ENCODE data around the gene TMEM88. TPM values are rescaled to one million over a fixed set of nuclear protein-coding genes. Genes with fewer than 3 reads are reported as not detected.

TMEM88 gene
- total and polyA plus RNA-seq, 2 of the 8 experiments (the other 6 are each of a cell fraction or from before 2014, with no cell fraction given), result 0.69 to 8.8 TPM

DNA sequence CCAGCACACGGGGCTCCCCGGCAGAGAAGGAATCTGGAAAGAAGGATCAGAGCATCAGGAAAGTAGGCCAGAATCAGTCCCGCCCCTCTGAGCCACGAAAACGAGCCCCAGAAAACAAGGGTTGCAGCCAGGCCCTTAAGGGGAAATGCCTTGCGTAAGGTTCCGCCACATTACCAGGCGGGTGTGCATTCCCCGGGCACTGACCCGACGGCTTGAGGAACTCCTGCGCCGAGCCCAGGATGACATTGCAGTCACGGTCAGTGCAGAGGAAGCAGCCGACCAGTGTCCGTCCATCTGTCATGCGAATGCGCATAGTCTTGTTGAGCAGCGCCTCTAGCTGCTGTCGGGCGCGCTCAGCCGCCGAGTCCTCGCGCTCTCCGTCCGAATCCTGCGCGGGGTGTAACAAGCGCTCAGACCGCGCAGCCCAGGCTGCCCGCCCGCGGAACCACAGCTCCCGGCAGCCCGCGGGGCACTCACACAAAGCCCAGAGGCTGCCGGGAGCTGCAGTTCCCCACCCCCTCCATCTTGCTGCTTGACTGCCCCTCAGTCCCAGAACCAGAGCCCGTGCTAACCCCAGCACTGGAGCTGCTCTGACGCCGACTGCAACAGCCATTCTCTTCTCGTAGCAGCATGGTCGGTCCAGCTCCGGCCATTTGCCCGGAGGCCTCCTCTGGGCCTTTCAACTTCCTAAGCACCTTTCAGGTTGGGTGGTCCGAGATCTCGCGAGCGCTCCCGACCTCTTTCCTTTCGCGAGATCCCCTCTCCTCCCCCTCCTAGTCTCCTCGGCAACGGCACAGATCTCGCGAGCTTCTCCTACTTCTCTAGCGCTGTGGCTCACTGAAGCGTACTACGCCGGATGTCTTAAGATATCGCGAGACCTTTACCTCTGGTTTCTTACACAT, 2.2 kb downstream of the TMEM88 start, which contains the start of gene NAA38 (continued):
- TF ChIP-seq, protein P1, sequence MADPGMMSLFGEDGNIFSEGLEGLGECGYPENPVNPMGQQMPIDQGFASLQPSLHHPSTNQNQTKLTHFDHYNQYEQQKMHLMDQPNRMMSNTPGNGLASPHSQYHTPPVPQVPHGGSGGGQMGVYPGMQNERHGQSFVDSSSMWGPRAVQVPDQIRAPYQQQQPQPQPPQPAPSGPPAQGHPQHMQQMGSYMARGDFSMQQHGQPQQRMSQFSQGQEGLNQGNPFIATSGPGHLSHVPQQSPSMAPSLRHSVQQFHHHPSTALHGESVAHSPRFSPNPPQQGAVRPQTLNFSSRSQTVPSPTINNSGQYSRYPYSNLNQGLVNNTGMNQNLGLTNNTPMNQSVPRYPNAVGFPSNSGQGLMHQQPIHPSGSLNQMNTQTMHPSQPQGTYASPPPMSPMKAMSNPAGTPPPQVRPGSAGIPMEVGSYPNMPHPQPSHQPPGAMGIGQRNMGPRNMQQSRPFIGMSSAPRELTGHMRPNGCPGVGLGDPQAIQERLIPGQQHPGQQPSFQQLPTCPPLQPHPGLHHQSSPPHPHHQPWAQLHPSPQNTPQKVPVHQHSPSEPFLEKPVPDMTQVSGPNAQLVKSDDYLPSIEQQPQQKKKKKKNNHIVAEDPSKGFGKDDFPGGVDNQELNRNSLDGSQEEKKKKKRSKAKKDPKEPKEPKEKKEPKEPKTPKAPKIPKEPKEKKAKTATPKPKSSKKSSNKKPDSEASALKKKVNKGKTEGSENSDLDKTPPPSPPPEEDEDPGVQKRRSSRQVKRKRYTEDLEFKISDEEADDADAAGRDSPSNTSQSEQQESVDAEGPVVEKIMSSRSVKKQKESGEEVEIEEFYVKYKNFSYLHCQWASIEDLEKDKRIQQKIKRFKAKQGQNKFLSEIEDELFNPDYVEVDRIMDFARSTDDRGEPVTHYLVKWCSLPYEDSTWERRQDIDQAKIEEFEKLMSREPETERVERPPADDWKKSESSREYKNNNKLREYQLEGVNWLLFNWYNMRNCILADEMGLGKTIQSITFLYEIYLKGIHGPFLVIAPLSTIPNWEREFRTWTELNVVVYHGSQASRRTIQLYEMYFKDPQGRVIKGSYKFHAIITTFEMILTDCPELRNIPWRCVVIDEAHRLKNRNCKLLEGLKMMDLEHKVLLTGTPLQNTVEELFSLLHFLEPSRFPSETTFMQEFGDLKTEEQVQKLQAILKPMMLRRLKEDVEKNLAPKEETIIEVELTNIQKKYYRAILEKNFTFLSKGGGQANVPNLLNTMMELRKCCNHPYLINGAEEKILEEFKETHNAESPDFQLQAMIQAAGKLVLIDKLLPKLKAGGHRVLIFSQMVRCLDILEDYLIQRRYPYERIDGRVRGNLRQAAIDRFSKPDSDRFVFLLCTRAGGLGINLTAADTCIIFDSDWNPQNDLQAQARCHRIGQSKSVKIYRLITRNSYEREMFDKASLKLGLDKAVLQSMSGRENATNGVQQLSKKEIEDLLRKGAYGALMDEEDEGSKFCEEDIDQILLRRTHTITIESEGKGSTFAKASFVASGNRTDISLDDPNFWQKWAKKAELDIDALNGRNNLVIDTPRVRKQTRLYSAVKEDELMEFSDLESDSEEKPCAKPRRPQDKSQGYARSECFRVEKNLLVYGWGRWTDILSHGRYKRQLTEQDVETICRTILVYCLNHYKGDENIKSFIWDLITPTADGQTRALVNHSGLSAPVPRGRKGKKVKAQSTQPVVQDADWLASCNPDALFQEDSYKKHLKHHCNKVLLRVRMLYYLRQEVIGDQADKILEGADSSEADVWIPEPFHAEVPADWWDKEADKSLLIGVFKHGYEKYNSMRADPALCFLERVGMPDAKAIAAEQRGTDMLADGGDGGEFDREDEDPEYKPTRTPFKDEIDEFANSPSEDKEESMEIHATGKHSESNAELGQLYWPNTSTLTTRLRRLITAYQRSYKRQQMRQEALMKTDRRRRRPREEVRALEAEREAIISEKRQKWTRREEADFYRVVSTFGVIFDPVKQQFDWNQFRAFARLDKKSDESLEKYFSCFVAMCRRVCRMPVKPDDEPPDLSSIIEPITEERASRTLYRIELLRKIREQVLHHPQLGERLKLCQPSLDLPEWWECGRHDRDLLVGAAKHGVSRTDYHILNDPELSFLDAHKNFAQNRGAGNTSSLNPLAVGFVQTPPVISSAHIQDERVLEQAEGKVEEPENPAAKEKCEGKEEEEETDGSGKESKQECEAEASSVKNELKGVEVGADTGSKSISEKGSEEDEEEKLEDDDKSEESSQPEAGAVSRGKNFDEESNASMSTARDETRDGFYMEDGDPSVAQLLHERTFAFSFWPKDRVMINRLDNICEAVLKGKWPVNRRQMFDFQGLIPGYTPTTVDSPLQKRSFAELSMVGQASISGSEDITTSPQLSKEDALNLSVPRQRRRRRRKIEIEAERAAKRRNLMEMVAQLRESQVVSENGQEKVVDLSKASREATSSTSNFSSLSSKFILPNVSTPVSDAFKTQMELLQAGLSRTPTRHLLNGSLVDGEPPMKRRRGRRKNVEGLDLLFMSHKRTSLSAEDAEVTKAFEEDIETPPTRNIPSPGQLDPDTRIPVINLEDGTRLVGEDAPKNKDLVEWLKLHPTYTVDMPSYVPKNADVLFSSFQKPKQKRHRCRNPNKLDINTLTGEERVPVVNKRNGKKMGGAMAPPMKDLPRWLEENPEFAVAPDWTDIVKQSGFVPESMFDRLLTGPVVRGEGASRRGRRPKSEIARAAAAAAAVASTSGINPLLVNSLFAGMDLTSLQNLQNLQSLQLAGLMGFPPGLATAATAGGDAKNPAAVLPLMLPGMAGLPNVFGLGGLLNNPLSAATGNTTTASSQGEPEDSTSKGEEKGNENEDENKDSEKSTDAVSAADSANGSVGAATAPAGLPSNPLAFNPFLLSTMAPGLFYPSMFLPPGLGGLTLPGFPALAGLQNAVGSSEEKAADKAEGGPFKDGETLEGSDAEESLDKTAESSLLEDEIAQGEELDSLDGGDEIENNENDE (IDR thresholded peaks at IDR 0.05; ENCODE audit: insufficient replicate concordance, low read length), result no peak
- no peak; the same call in 1 of the 2 replicates for TF ChIP-seq POLR2AphosphoS5 (IDR thresholded peaks at IDR 0.05; ENCODE audit: low read depth, low read length)
- TF ChIP-seq SP1 (IDR thresholded peaks at IDR 0.05; ENCODE audit: low read depth, low read length), result peak; percentile 47; the same call in 1 of the 2 replicates
- TF ChIP-seq CHD2 (IDR thresholded peaks at IDR 0.05; ENCODE audit: low read length), result peak; percentile 99
- peak; percentile 86 for TF ChIP-seq SIX5 (IDR thresholded peaks at IDR 0.05; ENCODE audit: low read depth, low read length)
- TF ChIP-seq, protein P2, sequence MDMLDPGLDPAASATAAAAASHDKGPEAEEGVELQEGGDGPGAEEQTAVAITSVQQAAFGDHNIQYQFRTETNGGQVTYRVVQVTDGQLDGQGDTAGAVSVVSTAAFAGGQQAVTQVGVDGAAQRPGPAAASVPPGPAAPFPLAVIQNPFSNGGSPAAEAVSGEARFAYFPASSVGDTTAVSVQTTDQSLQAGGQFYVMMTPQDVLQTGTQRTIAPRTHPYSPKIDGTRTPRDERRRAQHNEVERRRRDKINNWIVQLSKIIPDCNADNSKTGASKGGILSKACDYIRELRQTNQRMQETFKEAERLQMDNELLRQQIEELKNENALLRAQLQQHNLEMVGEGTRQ (IDR thresholded peaks at IDR 0.05; ENCODE audit: low read length), result no peak
- TF ChIP-seq SAP30 (IDR thresholded peaks at IDR 0.05; ENCODE audit: insufficient read depth, insufficient replicate concordance, low read length), result peak; percentile 30
- no peak for TF ChIP-seq EZH2 (IDR thresholded peaks at IDR 0.05; ENCODE audit: low read depth, low read length, severe bottlenecking)
